Measurements from ENCODE around the gene GTF3C5.
"Not testable (repeated sequence)": the region's sequence is repeated elsewhere in the genome, so short reads cannot be mapped to it uniquely, and the experiment has no call there.

Gene GTF3C5

GRCh38 chr9:132986114-132986513, 44.7 kb upstream of the GTF3C5 start:
- TF ChIP-seq CTCF (IDR thresholded peaks at IDR 0.05; ENCODE audit: insufficient read depth, low read depth, low read length, missing control alignments) = no peak
- H3K4me3 ChIP-seq (ENCODE audit: low read depth, low read length) = no peak overlapping the region
- DNase-seq (ENCODE audit: low read depth) = no peak

- no peak overlapping the region for H3K4me3 ChIP-seq (ENCODE audit: low read depth, low read length)
- TF ChIP-seq CTCF (IDR thresholded peaks at IDR 0.05; ENCODE audit: insufficient read depth, low read depth, low read length, missing control alignments) = no peak
- DNase-seq (ENCODE audit: low read depth) = no peak
Observed at GRCh38 chr9:132986640-132987620, 43.9 kb upstream of the GTF3C5 start.

- no peak for TF ChIP-seq CTCF (IDR thresholded peaks at IDR 0.05; ENCODE audit: insufficient read depth, low read depth, low read length, missing control alignments)
- no peak for DNase-seq (ENCODE audit: low read depth)
- no peak overlapping the region for H3K4me3 ChIP-seq (ENCODE audit: low read depth, low read length)
Observed at GRCh38 chr9:132988244-132989013, 42.4 kb upstream of the GTF3C5 start.

GRCh38 chr9:132989014-132989310, 41.8 kb upstream of the GTF3C5 start:
- DNase-seq (ENCODE audit: low read depth) = no peak
- no peak overlapping the region for H3K4me3 ChIP-seq (ENCODE audit: low read depth, low read length)
- TF ChIP-seq CTCF (IDR thresholded peaks at IDR 0.05; ENCODE audit: insufficient read depth, low read depth, low read length, missing control alignments) = no peak

GRCh38 chr9:132989414-132989996, 41.3 kb upstream of the GTF3C5 start:
- H3K4me3 ChIP-seq (ENCODE audit: low read depth, low read length) = no peak overlapping the region
- DNase-seq (ENCODE audit: low read depth) = no peak
- TF ChIP-seq CTCF (IDR thresholded peaks at IDR 0.05; ENCODE audit: insufficient read depth, low read depth, low read length, missing control alignments) = no peak

GRCh38 chr9:132989998-132990557, 40.7 kb upstream of the GTF3C5 start:
- not testable (repeated sequence) for H3K4me3 ChIP-seq (ENCODE audit: low read depth, low read length); DNase-seq (ENCODE audit: low read depth)

- DNase-seq (ENCODE audit: low read depth) = no peak
- no peak for TF ChIP-seq CTCF (IDR thresholded peaks at IDR 0.05; ENCODE audit: insufficient read depth, low read depth, low read length, missing control alignments)
- H3K4me3 ChIP-seq (ENCODE audit: low read depth, low read length) = no peak overlapping the region
Observed at GRCh38 chr9:132990781-132991180, 40.0 kb upstream of the GTF3C5 start.
